NOMO-1 treated with dmso at 0.1 percent for 144 hours (cell line): ENCODE results near the gene MGST2.
"Not testable (repeated sequence)": the region's sequence is repeated elsewhere in the genome, so short reads cannot be mapped to it uniquely, and the experiment has no call there.

Experiments
- DNase-seq: peaks from one replicate; lab custom pipeline; 2025; ENCODE audit not compliant: unreplicated experiment; lab: John Stamatoyannopoulos, UW

The MGST2 gene

DNA sequence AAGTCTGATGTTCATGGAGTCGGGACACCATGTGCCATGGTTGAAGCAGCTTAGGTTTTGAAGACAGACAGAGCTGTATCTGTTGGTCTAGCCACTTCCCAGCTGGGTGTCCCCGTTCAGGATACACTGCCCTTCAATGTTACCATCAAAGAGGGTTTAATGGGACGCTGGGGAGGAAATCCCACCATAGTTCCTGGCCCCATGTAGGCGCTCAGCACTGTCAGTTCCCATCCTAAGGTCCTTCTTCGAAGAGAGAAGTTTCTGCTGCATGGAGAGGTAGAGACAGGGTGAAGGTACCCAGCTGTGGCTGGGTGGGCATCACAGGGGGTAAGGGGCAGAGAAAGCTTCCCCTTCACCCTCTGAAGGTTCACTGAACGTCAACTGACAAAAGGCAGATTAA, 3.7 kb downstream of the MGST2 start:
- no peak for DNase-seq

- DNase-seq = no peak
Observed at GRCh38 chr4:139669890-139670289, 4.3 kb downstream of the MGST2 start.

- DNase-seq = no peak
Observed at GRCh38 chr4:139670775-139671174, 5.2 kb downstream of the MGST2 start.

DNA sequence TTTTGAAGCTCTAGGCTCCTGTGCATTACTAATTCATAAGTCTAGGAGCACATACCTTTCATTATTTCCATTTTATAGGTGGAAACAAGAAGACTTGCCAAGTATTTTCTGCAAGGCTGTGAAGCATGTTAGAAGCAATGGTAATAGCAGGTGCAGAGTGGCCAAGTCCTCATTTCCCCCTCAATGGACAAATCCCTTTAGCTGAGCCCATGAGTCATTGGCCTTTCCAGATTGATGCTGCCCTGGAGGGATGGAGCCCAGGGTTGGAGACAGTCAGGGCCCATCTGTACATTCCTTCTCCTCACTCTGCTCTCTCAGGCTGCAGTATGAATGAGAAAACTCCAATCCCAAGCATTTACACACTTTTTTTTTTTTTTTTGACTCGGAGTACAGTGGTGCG, 6.6 kb downstream of the MGST2 start:
- DNase-seq = no peak

GRCh38 chr4:139672732-139673131, 7.1 kb downstream of the MGST2 start:
- no peak for DNase-seq

DNA sequence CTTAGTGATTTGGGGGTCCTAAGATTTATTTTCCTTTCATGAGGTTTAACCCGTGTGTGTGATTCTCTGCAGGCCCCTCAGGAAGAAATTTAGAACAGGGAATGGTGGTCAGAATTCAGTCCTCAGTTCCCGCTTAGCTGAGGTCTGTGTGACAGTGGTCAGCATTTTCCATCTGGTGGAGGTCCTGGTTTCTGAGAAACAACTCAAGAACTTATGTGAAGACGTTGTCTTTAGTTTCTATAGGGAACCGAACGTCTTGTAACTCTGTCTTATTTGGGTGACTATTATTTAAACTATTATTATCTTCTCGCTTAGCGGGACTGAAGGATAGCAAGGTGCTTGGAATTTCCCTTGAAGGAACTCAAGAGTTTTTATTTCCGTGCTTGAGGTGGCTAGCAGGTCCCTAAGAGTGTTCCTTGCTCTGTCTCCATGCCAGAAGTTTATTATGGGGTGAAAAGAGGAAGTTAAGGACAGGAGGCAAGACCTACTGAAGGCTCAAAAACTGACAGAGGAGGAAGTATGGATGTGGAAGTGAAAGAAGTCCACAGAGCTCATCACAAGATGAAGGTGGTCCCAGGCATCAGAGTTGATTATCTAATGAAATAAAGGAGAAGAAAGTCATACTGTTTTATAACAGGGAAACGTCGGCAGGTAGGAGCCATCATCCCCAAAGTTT, 9.4 kb downstream of the MGST2 start:
- DNase-seq = peak; percentile 92

- no peak for DNase-seq
Observed at GRCh38 chr4:139675651-139676050, 10.0 kb downstream of the MGST2 start.

- no peak for DNase-seq
Observed at GRCh38 chr4:139676365-139676764, 10.7 kb downstream of the MGST2 start.

DNA sequence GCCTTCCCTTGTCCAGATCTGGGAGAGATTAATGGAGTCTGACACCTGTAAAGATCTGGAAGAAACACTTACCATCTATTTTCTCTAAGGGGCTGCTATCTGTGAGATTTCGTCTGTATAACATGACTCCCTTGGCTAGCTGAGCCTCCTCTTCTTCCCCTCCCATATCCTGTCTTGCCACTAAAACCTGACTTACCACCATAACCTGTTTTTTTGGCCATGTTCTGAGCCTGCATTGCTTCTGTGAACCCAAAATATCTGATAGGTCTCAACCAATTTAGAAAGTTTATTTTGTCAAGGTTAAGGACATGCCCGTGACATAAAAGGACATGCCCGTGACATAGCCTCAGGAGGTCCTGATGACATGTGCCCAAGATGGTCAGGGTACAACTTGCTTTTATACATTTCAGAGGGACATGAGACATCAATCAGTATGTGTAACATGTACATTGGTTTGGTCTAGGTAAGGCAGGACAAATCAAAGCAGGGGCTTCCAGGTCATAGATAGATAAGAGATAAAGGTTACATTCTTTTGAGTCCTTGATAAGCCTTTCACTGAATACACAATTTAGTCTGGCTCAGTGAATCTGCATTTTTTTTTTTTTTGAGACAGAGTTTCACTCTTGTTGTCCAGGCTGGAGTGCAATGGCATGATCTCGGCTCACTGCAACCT, 11.4 kb downstream of the MGST2 start:
- no peak for DNase-seq

GRCh38 chr4:139682309-139682708, 16.7 kb downstream of the MGST2 start:
- no peak for DNase-seq

DNA sequence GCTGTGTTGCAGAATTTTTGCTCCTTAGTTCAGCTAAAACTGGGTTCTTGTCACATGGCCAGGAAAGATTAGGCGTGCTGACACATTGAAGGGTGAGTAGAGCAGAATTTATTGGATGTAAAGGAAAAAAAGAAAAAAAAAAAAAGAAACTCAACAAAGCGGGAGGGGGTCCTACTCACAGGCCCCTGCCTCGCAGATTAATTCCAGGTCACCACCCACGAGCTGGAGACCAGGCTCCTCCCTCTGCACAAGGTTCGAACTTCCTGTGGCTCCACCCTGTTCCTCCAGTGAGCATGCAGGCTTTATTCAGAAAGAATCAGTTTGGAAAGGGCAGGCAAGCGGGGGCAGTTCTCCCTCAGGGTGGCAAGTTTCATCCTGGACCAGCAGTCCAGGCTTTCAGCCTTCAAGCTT, 17.1 kb downstream of the MGST2 start:
- no peak for DNase-seq

DNA sequence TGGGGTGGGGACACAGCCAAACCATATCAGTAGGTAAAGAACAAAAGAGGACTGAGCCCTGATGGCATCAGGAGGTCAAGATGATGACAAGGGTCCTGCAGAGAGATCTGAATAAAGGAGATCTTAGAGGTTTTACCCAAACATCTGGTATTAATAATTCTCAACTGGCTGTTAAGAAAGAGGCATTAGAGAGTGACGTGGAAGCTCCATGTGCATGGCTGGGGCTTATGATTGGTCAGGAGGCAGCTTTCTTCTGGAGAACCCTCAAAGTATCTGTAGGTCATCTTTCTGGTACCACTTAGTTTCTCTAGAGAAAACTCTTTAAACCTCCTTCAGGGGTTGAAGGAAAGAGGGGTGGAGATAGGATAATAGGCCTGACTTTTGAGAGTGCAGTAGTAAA, 18.7 kb downstream of the MGST2 start:
- no peak for DNase-seq

- no peak for DNase-seq
Observed at GRCh38 chr4:139685180-139685579, 19.6 kb downstream of the MGST2 start.

GRCh38 chr4:139686130-139686529, 20.5 kb downstream of the MGST2 start:
- DNase-seq = no peak

DNA sequence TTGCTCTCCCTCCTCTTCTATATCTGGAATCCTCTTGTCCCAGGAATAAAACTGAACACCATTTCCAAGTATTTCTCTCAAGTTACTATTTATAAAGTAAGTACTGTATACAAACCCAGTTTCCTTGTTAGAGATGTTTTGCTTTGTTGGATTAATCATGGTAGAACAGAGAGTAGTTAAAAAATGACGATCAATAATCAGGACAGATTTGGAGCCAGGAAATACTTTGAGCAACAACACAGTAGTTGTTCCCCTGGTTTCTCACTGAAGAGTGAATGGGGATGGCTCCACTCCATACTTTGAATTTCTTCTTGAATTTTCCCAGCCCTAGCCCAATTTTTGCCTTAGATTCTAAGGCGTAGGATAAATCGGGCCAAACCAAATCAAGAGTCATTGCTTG, 21.4 kb downstream of the MGST2 start:
- DNase-seq = no peak

- DNase-seq = no peak
Observed at GRCh38 chr4:139689093-139689722, 23.6 kb downstream of the MGST2 start.

DNA sequence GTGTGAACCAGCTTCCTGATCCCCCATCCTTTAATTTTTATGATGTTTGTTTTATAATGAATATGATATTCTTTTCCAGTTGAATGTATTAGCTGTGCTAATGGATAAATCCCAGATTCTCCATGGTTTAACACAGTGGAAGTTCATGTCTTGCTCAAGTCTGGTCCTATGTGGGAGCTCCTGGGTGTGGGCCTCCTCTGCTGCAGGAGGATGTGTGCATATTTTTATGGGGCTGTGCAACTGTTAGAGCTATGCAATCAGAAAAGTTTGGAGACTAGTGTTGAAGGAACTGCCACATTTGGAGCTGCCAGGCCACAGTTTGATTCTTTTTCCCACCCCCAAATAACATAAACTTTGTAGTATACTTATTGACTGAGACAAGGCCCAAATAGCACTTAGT, 24.8 kb downstream of the MGST2 start:
- DNase-seq = no peak

DNA sequence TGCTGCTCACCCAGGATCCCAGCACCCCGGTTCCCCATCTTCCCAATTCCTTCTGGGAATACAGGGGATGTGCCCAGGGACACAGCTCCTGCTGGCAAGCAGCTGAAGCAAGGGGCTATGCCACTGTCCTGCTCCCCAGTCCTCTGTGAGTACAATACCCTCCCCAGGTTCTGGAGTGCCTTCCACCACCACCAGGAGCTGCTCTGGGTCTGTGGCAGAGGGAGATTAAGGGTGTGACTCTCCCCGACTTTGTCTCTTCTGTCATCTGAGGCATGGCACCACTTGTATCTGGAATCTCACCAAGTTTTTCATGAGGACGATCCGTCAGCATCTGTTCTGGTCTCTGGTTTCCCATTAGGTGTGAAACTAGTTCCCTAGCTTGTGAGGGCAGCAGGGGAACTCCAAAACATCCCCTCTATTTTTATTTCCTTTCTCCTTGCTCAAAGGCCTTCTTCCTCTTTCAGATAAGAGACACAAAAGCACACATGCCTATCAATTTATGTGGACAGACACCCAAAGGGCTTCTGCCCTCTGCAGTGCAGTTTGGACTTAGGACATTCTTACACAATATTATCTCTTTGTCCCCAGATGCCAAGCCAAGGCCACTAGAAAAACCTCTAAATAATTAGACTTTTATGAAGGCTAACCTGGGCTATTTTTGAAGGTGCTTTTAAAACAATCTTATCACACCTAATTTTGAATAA, 26.8 kb downstream of the MGST2 start:
- peak; percentile 8 for DNase-seq

- DNase-seq = no peak
Observed at GRCh38 chr4:139694522-139695107, 29.0 kb downstream of the MGST2 start.

DNA sequence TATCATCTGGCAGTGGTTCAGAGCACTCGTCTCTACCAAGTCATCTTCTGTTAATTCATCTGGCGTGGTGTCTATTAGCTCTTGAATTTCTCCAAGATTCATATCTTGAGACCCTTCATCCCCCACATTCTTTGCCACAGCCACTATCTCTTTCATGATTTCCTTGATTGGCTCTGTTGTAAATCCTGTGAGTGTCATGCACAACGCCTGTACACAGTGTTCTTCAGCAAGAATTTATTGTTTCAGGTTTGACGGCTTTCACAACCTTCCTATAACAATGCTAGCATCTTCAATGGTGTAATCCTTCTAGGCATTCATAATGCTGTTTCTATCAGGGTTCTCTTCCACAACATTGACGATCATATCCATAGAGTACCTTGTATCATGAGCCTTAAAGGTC, 30.9 kb downstream of the MGST2 start:
- DNase-seq = no peak

DNA sequence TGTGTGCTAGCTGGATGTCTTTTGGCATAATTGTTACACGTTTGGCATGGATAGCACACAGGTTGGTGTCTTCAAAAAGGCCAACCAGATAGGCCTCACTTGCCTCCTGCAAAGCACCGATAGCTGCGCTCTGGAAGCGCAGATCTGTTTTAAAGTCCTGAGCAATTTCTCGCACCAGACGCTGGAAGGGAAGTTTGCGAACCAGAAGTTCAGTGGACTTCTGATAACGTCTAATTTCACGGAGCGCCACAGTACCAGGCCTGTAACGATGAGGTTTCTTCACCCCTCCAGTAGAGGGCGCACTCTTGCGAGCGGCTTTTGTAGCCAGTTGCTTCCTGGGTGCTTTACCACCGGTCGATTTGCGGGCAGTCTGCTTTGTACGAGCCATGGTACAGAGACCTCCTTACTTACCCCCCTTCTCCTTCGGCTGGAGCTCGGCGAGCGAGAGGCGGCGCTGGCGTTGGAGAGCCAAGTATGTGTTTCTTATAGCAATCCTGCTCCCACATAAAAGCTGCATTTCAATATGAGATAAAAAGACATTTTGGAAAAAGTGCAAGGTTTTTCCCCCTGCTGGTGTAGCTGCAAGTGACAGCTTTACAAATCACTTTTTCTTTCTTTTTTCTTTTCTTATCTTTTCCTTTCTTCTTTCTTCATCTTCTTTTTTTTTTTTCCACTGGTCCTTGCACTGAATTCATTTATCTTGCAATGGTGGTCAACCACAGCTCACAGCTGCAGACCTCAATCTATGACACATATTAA, 32.7 kb downstream of the MGST2 start:
- not testable (repeated sequence) for DNase-seq
